HG03378 (cell line): ENCODE measurements around the gene VILL.

Source experiments
- ATAC-seq: cut with Tn5 transposase; IDR thresholded peaks from one replicate; pipeline ENCODE4 v1.9.1; 2021; ENCODE audit warnings: mild to moderate bottlenecking, moderate library complexity; ENCODE audit not compliant: unreplicated experiment

VILL gene

DNA sequence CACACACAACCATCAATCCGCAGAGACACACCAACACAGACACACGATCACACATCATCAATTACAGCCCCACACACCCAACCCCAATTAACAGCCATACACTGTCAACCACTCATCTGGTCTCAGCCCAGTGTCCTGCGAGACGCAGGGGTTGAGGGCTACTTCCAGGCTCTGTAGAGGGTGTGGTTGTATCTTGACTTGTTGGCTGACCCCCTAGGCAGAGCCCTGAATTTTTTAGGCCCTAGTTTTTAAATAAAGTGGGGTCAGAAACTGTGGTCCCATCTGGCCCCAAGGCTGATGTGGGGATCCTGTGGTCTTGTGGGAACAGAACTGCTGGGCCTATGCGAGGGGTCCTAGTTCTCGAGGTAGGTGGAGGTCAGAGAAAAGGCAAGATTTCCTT, 9.2 kb downstream of the VILL start:
- ATAC-seq = no peak

DNA sequence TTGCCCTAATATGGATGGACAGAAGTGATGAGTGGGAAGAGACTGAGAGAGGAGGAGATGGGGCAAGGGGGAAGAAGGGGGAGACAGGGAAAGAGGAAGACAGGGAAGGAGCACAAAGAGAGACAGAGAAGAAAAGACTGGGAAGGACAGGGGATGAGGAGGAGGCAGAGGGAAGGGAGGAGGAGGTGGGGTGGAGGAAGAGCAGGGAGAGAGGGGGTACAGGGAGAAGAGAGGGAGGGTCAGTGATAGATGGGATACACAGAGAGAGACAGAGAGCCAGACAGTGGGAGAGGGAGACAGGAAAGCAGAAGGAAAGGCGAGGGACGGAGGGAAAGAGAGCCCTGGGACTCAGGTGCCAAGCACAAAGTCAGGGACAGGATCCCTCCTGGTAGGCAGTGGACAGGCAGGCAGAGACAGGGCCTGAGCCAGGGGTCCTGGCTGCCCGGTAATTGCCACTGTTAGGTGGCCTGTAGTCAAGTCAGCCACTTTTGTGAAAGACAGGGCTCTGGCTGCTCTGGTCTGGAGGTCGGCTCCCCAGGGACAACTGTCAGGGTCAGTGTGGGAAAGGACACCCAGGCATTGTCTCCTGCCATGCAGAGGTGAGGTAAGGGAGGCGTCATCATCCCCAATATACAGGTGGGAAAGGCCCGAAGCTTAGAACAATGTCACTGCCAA, 9.8 kb downstream of the VILL start:
- ATAC-seq = no peak

DNA sequence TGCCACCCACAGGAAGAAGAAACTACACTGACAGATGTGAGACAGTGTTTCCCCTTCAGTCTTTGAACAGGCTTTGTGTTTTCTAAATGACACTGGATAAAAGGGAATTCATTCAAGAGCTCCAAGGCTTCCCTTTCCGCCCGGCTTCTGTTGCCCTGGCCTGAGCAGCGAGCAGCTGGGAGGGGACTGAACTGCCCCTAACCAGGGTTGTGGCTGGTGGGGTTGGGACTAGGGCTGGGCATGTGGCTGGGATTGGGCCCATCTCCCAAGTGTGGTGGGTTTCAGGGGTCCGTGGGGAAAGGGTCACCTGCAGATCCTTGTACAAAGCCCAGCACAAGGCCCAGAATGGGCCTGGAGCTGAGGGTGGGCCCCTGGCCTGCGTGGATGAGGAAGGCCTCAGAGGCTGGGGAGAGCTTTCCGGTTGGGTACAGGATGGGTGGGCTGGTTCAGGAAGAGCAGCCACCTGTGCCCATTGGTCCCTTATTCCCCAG, 10.4 kb downstream of the VILL start:
- ATAC-seq = no peak

DNA sequence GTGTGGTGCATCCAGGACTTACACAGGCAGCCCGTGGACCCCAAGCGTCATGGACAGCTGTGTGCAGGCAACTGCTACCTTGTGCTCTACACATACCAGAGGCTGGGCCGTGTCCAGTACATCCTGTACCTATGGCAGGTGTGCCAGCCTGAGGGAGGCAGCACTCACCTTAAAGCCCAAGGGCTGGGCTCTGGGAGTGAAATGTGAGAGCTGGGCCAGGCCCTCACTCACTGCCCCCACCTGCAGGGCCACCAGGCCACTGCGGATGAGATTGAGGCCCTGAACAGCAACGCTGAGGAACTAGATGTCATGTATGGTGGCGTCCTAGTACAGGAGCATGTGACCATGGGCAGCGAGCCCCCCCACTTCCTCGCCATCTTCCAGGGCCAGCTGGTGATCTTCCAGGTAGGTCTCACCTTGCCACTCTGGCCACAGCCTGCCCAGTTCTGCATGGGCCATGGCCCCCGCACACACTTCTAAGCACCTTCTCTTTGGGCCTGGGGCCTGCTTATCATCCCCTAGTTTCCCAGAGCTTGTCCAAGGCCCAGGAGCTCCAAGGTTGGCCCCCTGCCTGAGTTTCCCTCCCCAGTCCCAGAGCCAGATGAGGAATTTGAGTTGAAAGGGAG, 11.0 kb downstream of the VILL start:
- ATAC-seq = no peak

DNA sequence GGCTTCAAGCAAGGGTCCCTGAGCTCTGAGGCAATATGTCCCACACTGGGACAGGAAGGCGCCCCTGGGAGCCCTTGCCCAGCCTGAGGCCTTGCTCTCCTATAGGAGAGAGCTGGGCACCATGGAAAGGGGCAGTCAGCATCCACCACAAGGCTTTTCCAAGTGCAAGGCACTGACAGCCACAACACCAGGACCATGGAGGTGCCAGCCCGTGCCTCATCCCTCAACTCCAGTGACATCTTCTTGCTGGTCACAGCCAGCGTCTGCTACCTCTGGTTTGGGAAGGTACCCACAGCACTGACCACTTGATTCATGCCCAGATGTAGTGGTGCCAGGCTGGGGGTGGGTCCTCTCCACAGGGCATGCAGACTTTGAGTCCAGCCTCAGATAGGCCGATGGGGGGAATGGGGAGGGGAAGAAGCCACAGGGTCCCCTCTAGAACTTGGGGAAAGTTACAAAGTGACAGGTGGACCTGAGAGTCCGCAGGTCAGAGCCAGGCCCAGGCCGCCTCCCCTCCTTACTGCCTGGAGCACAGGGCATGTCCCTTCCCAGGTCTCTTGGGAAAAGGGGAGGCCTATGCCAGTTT, 11.8 kb downstream of the VILL start:
- no peak for ATAC-seq

DNA sequence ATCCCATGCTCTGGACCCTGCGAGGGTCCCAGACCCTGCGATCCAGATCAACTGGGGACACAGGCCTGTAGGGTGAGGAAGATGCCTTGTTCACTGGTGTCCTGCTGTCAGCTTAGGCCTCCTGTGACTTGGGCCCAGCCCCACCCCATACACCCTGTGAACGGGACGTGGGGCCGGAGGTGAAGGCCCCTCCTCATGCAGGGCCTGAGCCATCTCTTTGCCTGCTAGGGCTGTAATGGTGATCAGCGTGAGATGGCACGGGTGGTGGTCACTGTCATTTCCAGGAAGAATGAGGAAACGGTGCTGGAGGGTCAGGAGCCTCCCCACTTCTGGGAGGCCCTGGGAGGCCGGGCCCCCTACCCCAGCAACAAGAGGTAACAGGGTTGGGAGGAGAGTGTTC, 12.4 kb downstream of the VILL start:
- no peak for ATAC-seq

DNA sequence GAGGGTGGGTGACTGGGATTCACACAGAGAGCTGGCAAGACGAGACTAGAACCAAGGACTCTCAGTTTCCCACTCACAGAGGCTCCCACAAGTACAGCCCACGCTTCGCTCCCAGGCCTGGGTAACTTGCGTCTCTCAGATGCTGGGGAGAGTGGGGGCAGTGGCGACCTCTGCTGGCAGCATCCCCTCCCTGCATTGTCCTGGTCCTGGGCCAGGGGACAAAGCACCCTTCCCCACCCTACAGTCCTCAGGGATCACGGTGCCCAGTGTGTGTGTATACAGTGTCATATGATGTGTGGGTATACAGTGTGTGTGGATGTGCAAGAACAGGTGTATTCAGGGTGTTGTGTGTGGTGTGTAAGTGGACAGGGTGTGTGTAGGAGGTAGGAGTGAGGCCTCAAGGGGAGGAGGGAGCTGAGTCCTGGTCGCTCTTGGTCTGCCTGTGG, 12.8 kb downstream of the VILL start:
- ATAC-seq = no peak

DNA sequence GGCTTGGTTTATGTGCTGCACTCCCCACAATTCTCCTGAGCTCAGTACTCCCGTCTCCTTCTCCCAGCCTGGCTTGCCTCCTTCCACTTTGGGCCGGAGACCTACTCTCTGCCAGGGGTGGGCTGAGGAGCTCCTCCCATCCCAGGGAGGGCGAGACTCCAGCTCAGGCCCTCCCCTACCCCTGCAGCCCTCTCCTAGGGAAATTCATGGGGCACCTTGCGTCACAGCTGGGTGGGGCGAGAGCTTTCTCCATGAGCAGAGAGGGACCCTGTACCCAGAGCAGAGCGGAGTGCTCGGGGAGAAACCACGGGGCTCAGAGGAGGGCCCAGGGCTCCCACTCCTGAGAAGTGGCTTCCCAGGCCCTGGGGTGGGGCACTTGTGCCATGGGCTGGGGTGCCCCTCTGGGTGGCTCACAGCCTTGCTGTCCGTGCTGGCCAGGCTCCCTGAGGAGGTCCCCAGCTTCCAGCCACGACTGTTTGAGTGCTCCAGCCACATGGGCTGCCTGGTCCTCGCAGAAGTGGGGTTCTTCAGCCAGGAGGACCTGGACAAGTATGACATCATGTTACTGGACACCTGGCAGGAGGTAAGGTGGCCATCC, 13.3 kb downstream of the VILL start:
- no peak for ATAC-seq

DNA sequence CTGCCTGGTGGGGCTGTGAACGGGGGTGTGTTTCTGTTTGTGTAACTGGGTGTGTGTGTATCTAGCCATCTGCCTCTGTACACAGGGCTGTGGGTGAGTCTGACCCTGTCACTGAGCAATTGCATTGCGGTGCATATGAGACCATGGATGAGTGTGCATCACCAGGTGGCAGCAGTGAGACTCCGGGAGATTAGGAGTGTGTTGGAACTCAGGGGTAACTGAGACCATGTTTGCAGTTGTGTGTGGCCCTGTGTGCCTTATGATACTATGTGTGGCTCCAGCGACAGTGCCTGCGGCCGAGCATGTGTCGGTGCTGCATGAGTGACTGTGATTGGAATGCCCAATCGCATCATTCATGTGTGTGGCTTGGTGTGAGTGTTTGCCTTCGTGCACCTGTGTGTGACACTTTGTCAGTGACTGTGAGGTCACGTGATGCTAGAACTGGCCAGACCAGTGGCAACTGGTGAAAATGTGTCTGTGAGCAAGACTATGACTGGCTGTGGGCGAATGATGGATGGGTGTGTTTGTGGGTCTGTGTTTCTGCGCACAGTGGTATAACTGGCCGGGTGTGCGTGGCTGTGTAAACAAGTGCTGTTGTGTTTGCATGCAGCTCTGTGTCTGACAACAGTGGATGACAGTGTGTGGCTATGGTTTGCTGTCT, 14.0 kb downstream of the VILL start:
- ATAC-seq = no peak

DNA sequence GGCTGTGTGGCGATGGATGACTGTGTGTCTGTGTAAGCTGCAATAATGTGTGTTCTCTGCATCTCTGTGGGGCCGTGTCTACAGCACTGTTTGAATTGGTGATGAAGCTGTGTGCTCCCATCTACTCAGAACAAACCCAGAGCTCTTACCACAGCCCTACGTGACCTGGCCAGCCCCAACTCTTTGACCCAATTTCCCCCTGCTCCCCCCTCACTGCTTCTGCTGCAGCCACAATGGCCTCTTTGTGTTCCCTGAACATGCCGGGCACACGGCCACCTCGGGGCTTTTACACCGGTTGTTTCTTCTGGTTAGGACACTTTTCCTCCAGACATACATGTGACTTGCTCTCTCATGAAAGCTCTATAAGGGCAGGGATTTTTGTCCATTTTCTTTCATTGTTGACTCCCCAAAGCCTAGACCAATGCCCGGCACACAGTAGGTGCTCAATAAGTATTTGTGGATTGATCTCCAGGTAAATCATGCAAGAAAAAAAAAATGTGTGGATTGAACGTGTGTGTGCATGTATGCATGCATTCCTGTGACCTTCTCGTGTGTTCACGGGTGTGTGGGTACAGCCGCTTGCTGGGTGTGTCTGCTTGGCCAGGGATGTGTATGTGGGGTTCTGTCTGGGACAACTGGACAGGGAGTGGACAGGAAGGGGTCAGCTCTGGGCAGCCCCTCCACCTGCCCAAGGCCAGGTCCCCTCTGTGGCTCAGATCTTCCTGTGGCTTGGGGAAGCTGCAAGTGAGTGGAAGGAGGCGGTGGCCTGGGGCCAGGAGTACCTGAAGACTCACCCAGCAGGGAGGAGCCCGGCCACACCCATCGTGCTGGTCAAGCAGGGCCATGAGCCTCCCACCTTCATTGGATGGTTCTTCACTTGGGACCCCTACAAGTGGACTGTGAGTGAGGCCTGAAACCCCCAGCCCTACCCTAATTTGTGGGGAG, 14.8 kb downstream of the VILL start:
- no peak for ATAC-seq

DNA sequence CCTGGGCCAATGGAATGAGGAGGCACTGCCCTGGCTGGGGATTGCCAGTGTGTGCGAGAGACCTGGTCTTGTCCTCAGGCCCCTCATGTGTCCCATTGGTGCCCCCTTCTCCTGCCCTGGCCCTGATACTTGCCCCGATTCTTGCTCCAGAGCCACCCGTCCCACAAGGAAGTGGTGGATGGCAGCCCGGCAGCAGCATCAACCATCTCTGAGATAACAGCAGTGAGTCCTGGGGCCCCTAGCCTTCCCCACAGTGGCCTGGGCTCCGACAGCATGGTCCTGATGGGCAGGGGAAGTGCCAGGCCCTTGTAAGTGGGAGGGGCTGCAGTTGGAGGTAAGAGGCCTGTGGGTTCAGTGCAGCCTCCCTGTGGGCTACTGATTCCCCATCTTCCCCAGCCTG, 15.4 kb downstream of the VILL start:
- no peak for ATAC-seq

DNA sequence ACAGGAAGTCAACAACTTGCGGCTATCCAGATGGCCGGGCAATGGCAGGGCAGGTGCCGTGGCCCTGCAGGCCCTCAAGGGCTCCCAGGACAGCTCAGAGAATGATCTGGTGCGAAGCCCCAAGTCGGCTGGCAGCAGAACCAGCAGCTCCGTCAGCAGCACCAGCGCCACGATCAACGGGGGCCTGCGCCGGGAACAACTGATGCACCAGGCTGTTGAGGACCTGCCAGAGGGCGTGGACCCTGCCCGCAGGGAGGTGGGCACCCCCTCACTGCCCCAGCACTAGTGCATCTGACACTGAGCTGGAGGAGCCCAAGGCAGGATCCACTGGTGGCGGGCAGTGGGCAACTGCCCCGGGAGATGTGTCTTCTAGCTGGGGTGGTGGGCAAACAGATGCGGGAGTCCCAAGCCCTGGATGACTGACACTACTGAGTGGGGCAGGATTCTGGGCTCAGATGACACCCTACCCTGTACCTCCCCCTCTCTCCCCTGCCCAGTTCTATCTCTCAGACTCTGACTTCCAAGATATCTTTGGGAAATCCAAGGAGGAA, 15.9 kb downstream of the VILL start:
- no peak for ATAC-seq

DNA sequence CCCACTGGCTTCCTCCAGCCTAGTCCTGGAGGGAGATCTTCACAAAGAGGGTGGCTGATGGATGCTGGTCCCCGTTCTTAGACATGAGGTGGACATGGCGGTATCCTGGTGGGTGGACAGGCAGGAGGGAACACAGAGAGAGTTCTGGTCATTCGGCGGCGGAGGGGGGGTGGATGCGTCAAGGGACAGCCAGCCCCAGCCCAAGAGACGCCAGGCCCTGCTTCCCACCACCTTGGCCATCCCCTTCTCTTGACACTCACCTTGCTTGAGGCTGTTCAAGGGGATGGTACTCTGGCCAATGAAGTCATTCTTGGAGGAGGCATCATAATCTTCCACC, 17.1 kb downstream of the VILL start:
- ATAC-seq = no peak

DNA sequence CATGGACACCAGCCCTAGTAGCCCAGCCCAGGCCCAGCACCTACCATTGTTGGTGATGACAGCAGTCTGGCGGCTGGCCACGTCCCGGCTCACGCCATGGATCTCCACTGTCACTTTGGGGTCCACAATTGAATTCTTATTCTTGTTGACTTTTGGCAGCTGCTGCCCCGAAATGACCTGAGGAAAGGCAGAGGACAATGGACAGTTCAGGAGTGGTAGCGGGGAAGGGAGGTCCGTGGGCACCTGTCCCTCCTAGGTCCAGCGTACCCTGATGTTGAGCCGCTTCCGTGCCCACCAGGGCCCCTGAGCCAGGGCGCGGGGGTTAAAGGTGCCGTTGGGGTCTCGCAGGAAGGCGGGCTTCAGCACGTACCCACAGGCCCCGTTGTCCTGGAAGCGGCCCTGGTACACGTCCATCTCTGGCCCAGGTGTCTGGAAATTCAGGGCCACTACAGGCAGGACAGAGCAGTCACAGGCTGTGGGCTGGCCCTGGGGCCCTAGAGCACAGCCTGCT, 17.7 kb downstream of the VILL start:
- no peak for ATAC-seq

DNA sequence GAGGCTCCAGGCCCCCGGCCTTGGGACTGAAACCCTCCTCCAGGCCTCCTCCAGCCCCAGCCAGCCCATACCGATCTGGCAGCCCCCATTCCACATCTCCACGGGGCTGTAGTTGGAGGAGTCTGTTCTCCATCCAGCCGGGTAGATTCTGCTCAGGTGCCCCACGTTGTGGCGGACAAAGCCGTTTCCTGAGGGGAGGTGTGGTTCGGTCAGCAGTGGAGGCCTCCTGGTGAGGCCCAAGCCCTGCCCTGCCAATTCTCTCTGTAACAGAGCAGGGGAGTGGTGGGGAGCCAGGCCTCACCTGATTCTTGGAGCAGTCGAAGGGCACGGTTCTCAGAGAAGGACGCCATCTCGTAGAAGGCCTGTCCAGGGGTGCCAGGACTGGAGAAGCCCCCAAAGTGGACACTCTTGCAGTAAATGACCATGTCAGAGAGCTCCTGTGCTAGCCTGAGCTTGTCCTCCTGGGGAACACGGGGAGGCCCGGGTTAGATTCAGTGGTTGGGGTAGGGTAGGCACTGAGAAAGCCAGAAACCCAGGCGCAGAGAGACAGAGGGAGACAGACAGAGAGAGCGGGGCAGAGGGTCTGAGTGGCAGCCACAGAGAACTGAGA, 18.5 kb downstream of the VILL start:
- ATAC-seq = no peak

DNA sequence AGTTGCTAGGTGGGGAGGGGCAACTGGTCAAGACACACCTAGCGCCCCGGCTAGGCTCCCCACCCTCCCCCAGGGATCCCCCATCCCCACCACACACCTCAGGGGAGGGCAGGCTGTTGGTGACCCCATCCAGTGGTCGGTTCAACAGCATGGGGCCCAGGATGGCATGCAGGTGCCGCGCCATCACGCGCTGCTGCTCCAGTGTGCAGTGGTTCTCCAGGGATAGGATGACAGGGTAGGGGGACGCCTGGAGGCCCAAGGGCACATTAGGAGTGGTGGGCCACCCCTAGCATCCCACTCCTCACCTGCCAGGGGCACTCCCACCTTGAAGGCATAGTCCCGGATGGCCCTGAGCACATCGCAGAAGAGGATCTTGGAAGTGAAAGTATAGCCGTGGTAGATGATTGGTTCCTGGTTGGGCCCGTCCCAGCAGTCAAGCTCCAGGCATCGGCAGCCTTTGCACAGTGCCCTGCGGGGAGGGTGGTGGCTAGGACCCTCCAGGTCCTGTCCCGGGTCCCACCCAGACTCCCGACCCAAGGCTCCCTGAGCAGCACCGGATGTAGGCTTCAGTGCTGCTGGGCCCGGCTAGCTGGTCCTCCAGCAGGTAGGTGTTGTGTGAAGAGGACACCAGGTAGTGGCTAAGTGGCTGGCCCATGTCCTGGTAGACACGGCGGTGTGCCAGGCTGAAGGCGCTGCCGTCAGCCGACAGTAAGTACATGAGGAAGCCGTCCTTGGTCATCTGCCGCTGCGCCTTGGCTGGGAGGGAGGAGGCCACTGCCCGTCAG, 19.4 kb downstream of the VILL start:
- ATAC-seq = no peak

DNA sequence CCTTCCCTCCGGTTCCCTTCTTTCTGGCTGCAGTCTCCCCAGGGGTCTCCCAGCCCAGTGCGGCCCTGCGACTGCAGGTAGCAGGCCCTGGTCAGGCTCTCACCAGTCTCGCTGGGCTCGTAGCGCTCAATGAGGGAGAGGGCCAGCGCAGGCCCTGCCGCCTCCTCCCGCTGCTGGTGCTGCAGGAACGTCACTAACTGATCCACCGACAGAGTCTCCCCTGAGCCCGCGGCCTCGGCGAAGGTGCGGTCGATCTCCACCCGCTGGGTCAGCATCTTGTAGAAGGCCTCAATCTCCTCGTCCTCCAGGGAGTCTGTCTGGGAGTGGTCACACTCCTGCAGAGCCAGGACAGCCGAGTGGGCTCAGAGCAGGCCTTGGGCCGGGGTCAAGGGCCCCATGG, 20.5 kb downstream of the VILL start:
- no peak for ATAC-seq

DNA sequence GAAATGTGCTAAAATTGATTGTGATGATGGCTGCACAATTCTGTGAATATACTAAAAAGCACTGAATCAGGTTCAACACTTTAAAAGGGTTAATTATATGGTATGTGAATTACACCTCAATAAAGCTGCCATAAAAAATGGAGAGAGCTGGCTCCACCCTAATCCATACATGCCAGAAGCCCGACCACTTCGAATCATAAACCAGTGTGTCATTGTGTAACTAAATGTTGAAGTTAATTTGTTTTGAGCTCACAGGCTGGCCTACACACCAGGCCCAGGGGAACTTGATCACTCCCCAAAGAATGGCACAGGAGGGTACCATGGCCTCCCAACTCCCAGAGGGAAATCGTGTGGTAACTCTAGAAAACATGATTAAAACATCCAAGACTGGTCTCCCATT, 24.9 kb downstream of the VILL start:
- ATAC-seq = no peak

DNA sequence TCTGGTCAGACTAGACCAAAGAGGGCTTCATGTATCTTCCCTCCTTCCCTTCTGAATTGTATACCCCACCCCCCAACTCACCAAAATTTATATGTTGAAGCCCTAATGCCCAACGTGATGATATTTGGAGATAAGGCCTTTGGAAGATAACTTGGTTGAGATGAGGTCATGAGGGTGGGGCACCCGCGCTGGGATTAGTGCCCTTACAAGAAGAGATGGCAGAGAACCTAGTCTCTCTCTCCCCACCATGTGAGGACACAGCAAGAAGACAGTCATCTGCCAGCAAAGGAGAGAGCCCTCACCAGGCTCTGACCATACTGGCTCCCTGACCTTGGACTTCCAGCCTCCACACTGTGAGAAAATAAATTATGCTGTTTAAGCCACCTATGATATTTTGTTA, 25.4 kb downstream of the VILL start:
- ATAC-seq = no peak
